CD4-positive, alpha-beta T cell (primary cell): ENCODE results near the gene SPECC1. TPM values are rescaled to one million over a fixed set of nuclear protein-coding genes. Genes with fewer than 3 reads are reported as not detected.

Experiments used
- ATAC-seq: fragments of 200-7000 bp; cut with Tn5 transposase; one replicate; pipeline ENCODE4 v1.10.0; 2022; ENCODE audit warnings: mild to moderate bottlenecking; ENCODE audit not compliant: poor library complexity
- CTCF ChIA-PET: fragments of 350-600 bp; sonication (Branson Sonifier 250); formaldehyde crosslinking; loops from one replicate; lab custom pipeline; 2021; ENCODE audit warnings: antibody characterized with exemption, inconsistent platforms; lab: Charles Lee
- POLR2A ChIA-PET: fragments of 350-600 bp; sonication (Branson Sonifier 250); formaldehyde crosslinking; loops from one replicate; lab custom pipeline; 2021; ENCODE audit warnings: antibody characterized with exemption, inconsistent platforms; lab: Charles Lee
- DNase-seq, 14 experiments: peaks; one replicate each; pipeline ENCODE4 v3.0.0-alpha.2; 2013 to 2020; ENCODE audit warnings: mixed read lengths in 2 of 14
- H3K27ac ChIP-seq, 2 donors: one replicate each; pipeline versions ENCODE4 v1.5.1 to v1.7.0; 2013; ENCODE audit warnings: low read length in 2 of 2, low read depth in 1 of 2, mild to moderate bottlenecking in 1 of 2
- H3K27me3 ChIP-seq, 2 experiments: 1 replicate in 1 of 2; 2 replicates in 1 of 2; pipeline versions ENCODE4 v1.6.1 to v1.7.0; 2013; ENCODE audit warnings: low read length in 2 of 2, control low read depth in 1 of 2, mild to moderate bottlenecking in 1 of 2, moderate library complexity in 1 of 2; ENCODE audit not compliant: insufficient read depth in 2 of 2, control insufficient read depth in 1 of 2
- H3K36me3 ChIP-seq: one replicate; pipeline ENCODE4 v1.6.1; 2013; ENCODE audit warnings: low read length, control low read depth; ENCODE audit not compliant: insufficient read depth
- H3K4me1 ChIP-seq: one replicate; pipeline ENCODE4 v1.6.1; 2013; ENCODE audit warnings: low read length, control low read depth; ENCODE audit not compliant: insufficient read depth
- H3K4me3 ChIP-seq: one replicate; pipeline ENCODE4 v1.5.1; 2013; ENCODE audit warnings: mild to moderate bottlenecking, low read length, moderate library complexity
- H3K9me3 ChIP-seq, 2 experiments: 1 replicate in 1 of 2; 2 replicates in 1 of 2; pipeline versions ENCODE4 v1.6.1 to v1.7.0; 2013; ENCODE audit warnings: low read length in 2 of 2, mild to moderate bottlenecking in 2 of 2, control low read depth in 1 of 2, moderate library complexity in 1 of 2; ENCODE audit not compliant: control insufficient read depth in 1 of 2, insufficient read depth in 1 of 2
- H3K27ac Mint-ChIP-seq: one replicate; pipeline ENCODE4 v1.8.0; 2020; ENCODE audit warnings: mixed read lengths
- H3K27me3 Mint-ChIP-seq: one replicate; pipeline ENCODE4 v1.8.0; 2021; ENCODE audit warnings: mixed read lengths
- H3K36me3 Mint-ChIP-seq: one replicate; pipeline ENCODE4 v1.8.0; 2021; ENCODE audit warnings: low read depth, mixed read lengths
- H3K4me1 Mint-ChIP-seq: one replicate; pipeline ENCODE4 v1.8.0; 2021; ENCODE audit warnings: low read depth, mixed read lengths
- H3K4me3 Mint-ChIP-seq: one replicate; pipeline ENCODE4 v1.8.0; 2020; ENCODE audit warnings: mild to moderate bottlenecking, mixed read lengths
- H3K9me3 Mint-ChIP-seq: one replicate; pipeline ENCODE4 v1.8.0; 2020; ENCODE audit warnings: mixed read lengths
- CTCF ChIP-seq: fragments of 200-600 bp; IDR thresholded peaks from one replicate; pipeline ENCODE4 v1.8.0; 2022; ENCODE audit warnings: antibody characterized with exemption, mild to moderate bottlenecking
- intact Hi-C, 2 experiments: fragments of 100-400 bp; cut with DNase I in 1 of 2; cut with micrococcal nuclease in 1 of 2; formaldehyde crosslinking; loops; one replicate each; pipeline versions ENCODE4 v1.15.1 to v1.9.0; 2023 to 2025; cut with DNase I, micrococcal nuclease
- total RNA-seq, 174 experiments: library from RNA in 2 of 174; stranded (reverse) in 2 of 174; gene quantifications; one replicate each; pipeline ENCODE4 v1.2.3 and lab custom pipeline; 2021 to 2026

The SPECC1 gene
- total RNA-seq, 2 experiments from 2014 or later: 4.3 to 4.4 TPM

GRCh38 chr17:20216154-20216815, 207.1 kb downstream of the SPECC1 start:
- H3K27me3 ChIP-seq: no peaks in the 10 kb centered on the region
- Mint-ChIP-seq H3K27ac (no peak overlapping the region), H3K27me3 (no peaks in the 10 kb centered on the region), H3K4me3 (no peak overlapping the region), H3K36me3 (no peaks in the 10 kb centered on the region), H3K4me1 (no peaks in the 10 kb centered on the region), H3K9me3 (no peaks in the 10 kb centered on the region)
- intact Hi-C loops: no loop called here
- CTCF ChIA-PET: no interaction called here
- POLR2A ChIA-PET: no interaction called here
- no peaks in the 10 kb centered on the region for H3K4me1 ChIP-seq
- no peak overlapping the region for H3K4me3 ChIP-seq
- no peaks in the 10 kb centered on the region for H3K36me3 ChIP-seq
- H3K9me3 ChIP-seq: peaks cover 0 to 9% of the 10 kb centered on the region in 2 experiments
- TF ChIP-seq CTCF: no peak
- H3K27ac ChIP-seq: no peak overlapping the region
- ATAC-seq (no peak), DNase-seq (no peak)

- no peak for TF ChIP-seq CTCF
- intact Hi-C loops: no loop called here
Measured at GRCh38 chr17:20216853-20217252, 207.7 kb downstream of the SPECC1 start.

GRCh38 chr17:20217677-20218076, 208.5 kb downstream of the SPECC1 start:
- no peaks in the 10 kb centered on the region for H3K4me1 Mint-ChIP-seq
- ATAC-seq: no peak

More at GRCh38 chr17:20216853-20217252, 207.7 kb downstream of the SPECC1 start:
- H3K9me3 ChIP-seq: peaks cover 0 to 4% of the 10 kb centered on the region in 2 experiments
- Mint-ChIP-seq H3K9me3 (no peaks in the 10 kb centered on the region), H3K4me3 (no peak overlapping the region), H3K27me3 (no peaks in the 10 kb centered on the region), H3K4me1 (no peaks in the 10 kb centered on the region), H3K36me3 (no peaks in the 10 kb centered on the region), H3K27ac (no peak overlapping the region)
- no peak for ATAC-seq
- H3K4me1 ChIP-seq: no peaks in the 10 kb centered on the region
- H3K4me3 ChIP-seq: no peak overlapping the region
- no peaks in the 10 kb centered on the region for H3K36me3 ChIP-seq
- H3K27me3 ChIP-seq: no peaks in the 10 kb centered on the region
- ChIA-PET CTCF (interaction anchor here (0.7 to 0.9 kb wide), 2 partner anchors 13 to 64 kb away, joined by 3 read pairs; no protein-coding TSS in a partner anchor), POLR2A (no interaction called here)
- no peak overlapping the region for H3K27ac ChIP-seq
- DNase-seq: no peak

More at GRCh38 chr17:20217677-20218076, 208.5 kb downstream of the SPECC1 start:
- Histone ChIP-seq H3K9me3 (peaks cover 0 to 3% of the 10 kb centered on the region in 2 experiments), H3K27ac (no peak overlapping the region), H3K4me3 (no peak overlapping the region), H3K4me1 (no peaks in the 10 kb centered on the region), H3K27me3 (no peaks in the 10 kb centered on the region), H3K36me3 (no peaks in the 10 kb centered on the region)
- CTCF ChIA-PET: interaction anchor here (0.7 to 0.9 kb wide), 2 partner anchors 14 to 63 kb away, joined by 3 read pairs; no protein-coding TSS in a partner anchor
- no peak overlapping the region for H3K4me3 Mint-ChIP-seq
- H3K36me3 Mint-ChIP-seq: no peaks in the 10 kb centered on the region
- no peaks in the 10 kb centered on the region for H3K27me3 Mint-ChIP-seq
- no peak for DNase-seq
- no peak overlapping the region for H3K27ac Mint-ChIP-seq
- POLR2A ChIA-PET: no interaction called here
- intact Hi-C loops: no loop called here
- H3K9me3 Mint-ChIP-seq: no peaks in the 10 kb centered on the region
- no peak for TF ChIP-seq CTCF
